ENCODE measurements around the gene SLC37A1. TPM values are rescaled to one million over a fixed set of nuclear protein-coding genes. Genes with fewer than 3 reads are reported as not detected.

Gene SLC37A1
- total and polyA plus RNA-seq, 9 of the 15 experiments (the other 6 are each of a cell fraction or from before 2014, with no cell fraction given) = 0.06 to 3.4 (median 0.40) TPM

- BruUV-seq (replicated peaks) = no TSS peak
- no peaks in the 10 kb centered on the region for H3K36me3 ChIP-seq (ENCODE audit: control insufficient read depth, insufficient read depth, low read length)
- in situ Hi-C loops (cut with MboI) = no loop called here
Measured at GRCh38 chr21:42540396-42540795, 26.7 kb downstream of the SLC37A1 start.

GRCh38 chr21:42541174-42541573 is 27.5 kb downstream of the SLC37A1 start:
- no peak for FAIRE-seq
- Histone ChIP-seq H2AFZ (ENCODE audit: low read depth, low read length) (peak overlapping the region; percentile 49), H3K36me3 (ENCODE audit: control insufficient read depth, insufficient read depth, low read length) (no peaks in the 10 kb centered on the region), H3K4me1 (replicated peaks in 1 of 2; ENCODE audit: control insufficient read depth in 2 of 2, insufficient read depth in 2 of 2, low read length in 2 of 2) (peaks cover 35 to 40% of the 10 kb centered on the region in 2 experiments), H3K79me2 (ENCODE audit: control insufficient read depth, insufficient read depth, low read length) (no peaks in the 10 kb centered on the region), H3K4me2 (ENCODE audit: insufficient read depth, low read length) (no peak overlapping the region), H4K20me1 (replicated peaks; ENCODE audit: control insufficient read depth, insufficient read depth, low read length) (0 out of 2 replicates have a peak, but pooled peaks cover 3% of the 10 kb centered on the region), H3K9me1 (ENCODE audit: control insufficient read depth, insufficient read depth, low read length) (no peaks in the 10 kb centered on the region), H3K27me3 (ENCODE audit: control insufficient read depth in 2 of 2, insufficient read depth in 2 of 2, low read length in 2 of 2) (peaks cover 13 to 27% of the 10 kb centered on the region in 2 experiments; a peak in 4 of 5 replicates), H3K4me3 (no peak overlapping the region), H3K9ac (ENCODE audit: insufficient read depth in 1 of 2, low read depth in 2 of 2, low read length in 2 of 2) (peak overlapping the region in 1 of 2 experiments; percentile 15; a peak in 1 of 4 replicates), H3K27ac (ENCODE audit: extremely low read depth, low read depth, low read length) (no peak overlapping the region), H3K9me3 (replicated peaks; ENCODE audit: control insufficient read depth, insufficient read depth, low read depth, low read length) (no peaks in the 10 kb centered on the region)
- ChIA-PET CTCF (ENCODE audit: low intra/inter-chr PET ratio) (interaction anchor here (0.6 to 1.9 kb wide), 2 partner anchors 176 to 277 kb away, joined by 3 to 17 read pairs; no protein-coding TSS in a partner anchor), POLR2A (interaction anchor here (0.6 to 2.0 kb wide), 3 partner anchors 14 to 197 kb away, joined by 3 to 7 read pairs (median 4); no protein-coding TSS in a partner anchor)
- intact Hi-C loops (cut with micrococcal nuclease) = loop anchor here (5.0 kb wide), 1 partner anchor 51 kb away; no protein-coding TSS in a partner anchor
- WGBS (ENCODE audit: insufficient coverage, low coverage, missing lambda C conversion rate) = 20% methylated on average over 12 of the region's 12 CpGs
- ATAC-seq = no peak
- TF ChIP-seq ELK3 (CRISPR knock-in tag; IDR thresholded peaks at IDR 0.05) (no peak), ZBTB33 (CRISPR knock-in tag; IDR thresholded peaks at IDR 0.05) (peak; percentile 31; the same call in 1 of the 2 replicates)
- DNase-seq (ENCODE audit: extremely low read depth in 1 of 4, low spot score in 3 of 4) = no peak
- in situ Hi-C loops (cut with MboI) = no loop called here
- no TSS peak for BruUV-seq (replicated peaks)

More at GRCh38 chr21:42540396-42540795, 26.7 kb downstream of the SLC37A1 start:
- intact Hi-C loops (cut with micrococcal nuclease) = loop anchor here (1.0 to 5.0 kb wide), 3 partner anchors 34 to 78 kb away; no protein-coding TSS in a partner anchor
- Histone ChIP-seq H2AFZ (ENCODE audit: low read depth, low read length) (peak overlapping the region; percentile 23; the same call in 1 of the 2 replicates), H3K9ac (ENCODE audit: insufficient read depth in 1 of 2, low read depth in 2 of 2, low read length in 2 of 2) (no peak overlapping the region), H3K9me1 (ENCODE audit: control insufficient read depth, insufficient read depth, low read length) (no peaks in the 10 kb centered on the region), H3K9me3 (replicated peaks; ENCODE audit: control insufficient read depth, insufficient read depth, low read depth, low read length) (no peaks in the 10 kb centered on the region), H3K79me2 (ENCODE audit: control insufficient read depth, insufficient read depth, low read length) (no peaks in the 10 kb centered on the region), H3K4me1 (replicated peaks in 1 of 2; ENCODE audit: control insufficient read depth in 2 of 2, insufficient read depth in 2 of 2, low read length in 2 of 2) (peaks cover 27 to 32% of the 10 kb centered on the region in 2 experiments), H3K4me3 (no peak overlapping the region), H3K27ac (ENCODE audit: extremely low read depth, low read depth, low read length) (no peak overlapping the region), H3K4me2 (ENCODE audit: insufficient read depth, low read length) (peak overlapping the region; percentile 23; the same call in 1 of the 2 replicates), H4K20me1 (replicated peaks; ENCODE audit: control insufficient read depth, insufficient read depth, low read length) (0 out of 2 replicates have a peak, but pooled peaks cover 3% of the 10 kb centered on the region), H3K27me3 (ENCODE audit: control insufficient read depth in 2 of 2, insufficient read depth in 2 of 2, low read length in 2 of 2) (peaks cover 20 to 35% of the 10 kb centered on the region in 2 experiments; a peak in 4 of 5 replicates)
- no peak for FAIRE-seq
- CTCF ChIA-PET (ENCODE audit: low intra/inter-chr PET ratio) = interaction anchor here (0.6 to 2.0 kb wide), 3 partner anchors 34 to 277 kb away, joined by 3 to 17 read pairs (median 8); no protein-coding TSS in a partner anchor
- POLR2A ChIA-PET = interaction anchor here (0.7 to 2.0 kb wide), 2 partner anchors 14 to 113 kb away, joined by 3 to 7 read pairs; partner anchors contain the start of gene PDE9A
- TF ChIP-seq KDM4B (IDR thresholded peaks at IDR 0.05; ENCODE audit: borderline replicate concordance in 2 of 2, low read depth in 1 of 2) = no peak
- TF ChIP-seq FOXK2 (conservative IDR thresholded peaks at IDR 0.05 in 1 of 2, IDR thresholded peaks at IDR 0.05 in 1 of 2; ENCODE audit: low read depth in 2 of 2) = 0 out of 4 replicates have a peak, but pooled peaks of 1 of the 2 experiments have one; percentile 0
- ATAC-seq = no peak
- DNase-seq (ENCODE audit: extremely low read depth in 1 of 4, low spot score in 3 of 4) = no peak
- WGBS (ENCODE audit: insufficient coverage, low coverage, missing lambda C conversion rate) = 58% methylated on average over 8 of the region's 8 CpGs

Data from K562 (cell line).